Transverse colon (tissue), 4 donors: Measurements from ENCODE around the gene ZFHX3.

Source experiments
- POLR2AphosphoS5 ChIP-seq, 3 donors: sonication (generic); formaldehyde crosslinking; IDR thresholded peaks; one replicate each; pipeline ENCODE4 v1.6.1; 2016; ENCODE audit warnings: antibody characterized with exemption in 3 of 3
- TF ChIP-seq, protein P1 (sequence below), 5 experiments: fragments of 200-600 bp in 3 of 5; fragments of 450-650 bp in 2 of 5; sonication (generic) in 3 of 5; IDR thresholded peaks; 1 replicate in 2 of 5; 2 replicates in 3 of 5; pipeline ENCODE4 v1.5.1; 2016 to 2017; ENCODE audit warnings: antibody characterized with exemption in 5 of 5, inconsistent platforms in 3 of 5, mild to moderate bottlenecking in 2 of 5, moderate library complexity in 1 of 5

DNA sequence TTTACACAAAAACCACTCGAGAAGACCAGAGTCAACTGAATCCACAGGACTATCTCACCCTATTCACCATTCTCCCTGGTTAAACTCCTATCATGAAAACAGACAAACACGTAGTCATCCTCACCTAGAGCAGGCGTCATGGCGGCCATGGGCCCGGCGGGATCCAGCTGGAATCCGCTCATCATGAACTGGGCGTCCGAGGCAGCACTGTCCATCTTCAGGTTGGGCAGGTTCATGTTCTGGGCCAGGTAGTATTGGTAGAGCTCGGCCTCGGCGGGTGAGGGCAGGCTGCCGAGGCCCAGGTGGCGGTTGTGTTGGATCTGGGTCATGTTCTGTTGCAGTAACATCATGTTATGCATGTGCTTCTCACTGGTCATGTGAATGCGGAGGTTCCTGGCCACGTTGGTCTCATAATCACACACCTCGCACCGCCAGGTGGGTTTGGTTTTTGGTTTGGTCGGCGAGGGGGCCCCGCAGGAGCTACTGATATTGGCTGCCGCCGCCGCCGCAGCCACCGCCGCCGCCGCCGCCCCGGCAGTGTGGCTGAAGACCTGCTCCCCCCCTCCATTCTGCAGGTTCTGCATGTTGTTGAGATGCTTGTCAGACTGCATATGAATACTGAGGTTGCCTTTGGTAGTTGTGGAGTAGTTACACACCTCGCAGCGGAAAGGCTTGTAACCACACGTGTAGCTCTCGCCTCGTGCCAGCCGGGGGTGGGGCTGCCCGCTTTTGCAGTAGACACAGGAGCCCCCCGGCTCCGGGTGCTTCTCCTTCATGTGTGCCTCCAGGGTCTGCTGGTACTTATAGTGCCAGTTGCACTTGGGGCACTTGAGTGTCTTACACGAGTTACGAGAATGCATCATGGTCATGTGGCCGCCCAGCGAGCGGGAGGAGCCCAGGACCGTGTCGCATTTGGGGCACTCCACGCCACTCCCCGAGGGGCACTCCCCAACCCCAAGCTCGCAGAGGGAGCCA is 90.3 kb downstream of the ZFHX3 start:
- TF ChIP-seq, protein P1, sequence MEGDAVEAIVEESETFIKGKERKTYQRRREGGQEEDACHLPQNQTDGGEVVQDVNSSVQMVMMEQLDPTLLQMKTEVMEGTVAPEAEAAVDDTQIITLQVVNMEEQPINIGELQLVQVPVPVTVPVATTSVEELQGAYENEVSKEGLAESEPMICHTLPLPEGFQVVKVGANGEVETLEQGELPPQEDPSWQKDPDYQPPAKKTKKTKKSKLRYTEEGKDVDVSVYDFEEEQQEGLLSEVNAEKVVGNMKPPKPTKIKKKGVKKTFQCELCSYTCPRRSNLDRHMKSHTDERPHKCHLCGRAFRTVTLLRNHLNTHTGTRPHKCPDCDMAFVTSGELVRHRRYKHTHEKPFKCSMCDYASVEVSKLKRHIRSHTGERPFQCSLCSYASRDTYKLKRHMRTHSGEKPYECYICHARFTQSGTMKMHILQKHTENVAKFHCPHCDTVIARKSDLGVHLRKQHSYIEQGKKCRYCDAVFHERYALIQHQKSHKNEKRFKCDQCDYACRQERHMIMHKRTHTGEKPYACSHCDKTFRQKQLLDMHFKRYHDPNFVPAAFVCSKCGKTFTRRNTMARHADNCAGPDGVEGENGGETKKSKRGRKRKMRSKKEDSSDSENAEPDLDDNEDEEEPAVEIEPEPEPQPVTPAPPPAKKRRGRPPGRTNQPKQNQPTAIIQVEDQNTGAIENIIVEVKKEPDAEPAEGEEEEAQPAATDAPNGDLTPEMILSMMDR (IDR thresholded peaks at IDR 0.05) = no peak
- no peak for TF ChIP-seq POLR2AphosphoS5 (IDR thresholded peaks at IDR 0.05)
